H1 (cell line): ENCODE results near the gene SEC14L3.

ENCODE experiments used
- POLR2A ChIP-seq, 2 experiments: IDR thresholded peaks; 1 replicate in 1 of 2; 2 replicates in 1 of 2; pipeline ENCODE4 v1.6.1; 2011; ENCODE audit warnings: low read depth in 2 of 2, low read length in 2 of 2, mild to moderate bottlenecking in 2 of 2; ENCODE audit errors: control extremely low read depth in 1 of 2
- SP1 ChIP-seq: IDR thresholded peaks from 2 replicates; pipeline ENCODE4 v1.6.1; 2011; ENCODE audit warnings: low read depth, low read length

DNA sequence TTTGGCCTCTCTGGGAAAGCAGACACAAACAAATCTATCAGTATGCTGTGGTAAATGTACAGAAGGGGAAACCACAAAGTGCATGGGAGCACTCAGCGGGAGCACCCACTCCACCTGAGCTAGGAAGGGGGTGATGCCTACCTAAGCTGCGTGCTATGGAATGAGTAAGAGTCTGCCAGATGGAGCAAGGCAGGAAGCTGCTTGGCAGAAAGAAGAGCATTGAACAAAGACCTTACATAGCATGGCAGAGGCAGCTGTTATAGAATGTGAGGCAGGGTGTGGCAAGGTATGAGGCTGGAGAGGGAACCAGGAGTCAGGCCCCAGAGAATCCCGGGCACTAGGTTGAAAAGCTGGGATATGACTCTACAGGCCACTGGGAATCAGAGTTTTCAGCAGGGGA is 60.0 kb downstream of the SEC14L3 start:
- TF ChIP-seq POLR2A (IDR thresholded peaks at IDR 0.05; ENCODE audit: control extremely low read depth in 1 of 2, low read depth in 2 of 2, low read length in 2 of 2): no peak
- TF ChIP-seq SP1: no peak
